PC-9 (cell line): ENCODE measurements around the gene PRPF8. TPM values are rescaled to one million over a fixed set of nuclear protein-coding genes. Genes with fewer than 3 reads are reported as not detected.

Source experiments
- BruUV-seq: library from RNA; stranded (reverse); fragments of 400-500 nt; replicated peaks from 2 replicates; lab custom pipeline; 2021; lab: Mats Ljungman, UMichigan
- CTCF ChIA-PET: fragments of 300-600 bp; sonication (Branson Sonifier 250); formaldehyde crosslinking; loops from one replicate; lab custom pipeline; 2022; ENCODE audit warnings: antibody characterized with exemption; lab: Charles Lee
- POLR2A ChIA-PET: fragments of 300-600 bp; sonication (Branson Sonifier 250); formaldehyde crosslinking; loops from one replicate; lab custom pipeline; 2022; ENCODE audit warnings: antibody characterized with exemption; ENCODE audit not compliant: unreplicated experiment; lab: Charles Lee
- DNase-seq, 2 experiments: peaks; one replicate each; pipeline versions ENCODE4 v3.0.0 to v3.0.0-alpha.2; 2015 to 2022; ENCODE audit warnings: mixed read lengths in 1 of 2
- H2AFZ ChIP-seq: fragments of 200-600 bp; sonication (generic); 2 replicates; pipeline ENCODE4 v1.8.1; 2017; ENCODE audit warnings: antibody characterized with exemption
- H3F3A ChIP-seq: fragments of 200-600 bp; sonication (generic); 2 replicates; pipeline ENCODE4 v1.8.1; 2017; ENCODE audit warnings: antibody characterized with exemption, mild to moderate bottlenecking, low read depth; ENCODE audit not compliant: insufficient read depth
- H3K27ac ChIP-seq: fragments of 200-600 bp; sonication (generic); 2 replicates; pipeline ENCODE4 v1.6.1; 2016; ENCODE audit warnings: mixed run types
- H3K27me3 ChIP-seq: fragments of 200-600 bp; sonication (generic); 2 replicates; pipeline ENCODE4 v1.6.1; 2016; ENCODE audit warnings: low read depth, mixed run types; ENCODE audit not compliant: insufficient read depth
- H3K36me3 ChIP-seq: fragments of 200-600 bp; sonication (generic); 2 replicates; pipeline ENCODE4 v1.6.1; 2016; ENCODE audit warnings: low read depth, mixed run types
- H3K4me1 ChIP-seq: fragments of 200-600 bp; sonication (generic); replicated peaks from 2 replicates; pipeline ENCODE4 v1.6.1; 2016; ENCODE audit warnings: mixed run types; ENCODE audit not compliant: insufficient read depth
- H3K4me2 ChIP-seq: fragments of 200-600 bp; sonication (generic); 2 replicates; pipeline ENCODE4 v1.6.1; 2017; ENCODE audit warnings: mixed run types
- H3K4me3 ChIP-seq: fragments of 200-600 bp; sonication (generic); 2 replicates; pipeline ENCODE4 v1.6.1; 2016; ENCODE audit warnings: mixed run types
- H3K79me2 ChIP-seq: fragments of 200-600 bp; sonication (generic); 2 replicates; pipeline ENCODE4 v1.6.1; 2017; ENCODE audit warnings: low read depth, mixed run types
- H3K9me2 ChIP-seq: fragments of 200-600 bp; sonication (generic); 2 replicates; pipeline ENCODE4 v1.8.1; 2017; ENCODE audit warnings: mild to moderate bottlenecking; ENCODE audit not compliant: insufficient read depth
- H3K9me3 ChIP-seq: fragments of 200-600 bp; sonication (generic); 2 replicates; pipeline ENCODE4 v1.8.1; 2016; ENCODE audit warnings: low read depth; ENCODE audit not compliant: insufficient read depth
- H4K20me1 ChIP-seq: fragments of 200-600 bp; sonication (generic); 2 replicates; pipeline ENCODE4 v1.8.1; 2017; ENCODE audit not compliant: insufficient read depth
- CTCF ChIP-seq: fragments of 200-600 bp; sonication (generic); conservative IDR thresholded peaks from 2 replicates; pipeline ENCODE4 v1.6.1; 2017; ENCODE audit warnings: mixed run types, antibody characterized with exemption, mild to moderate bottlenecking, moderate library complexity
- EZH2 ChIP-seq: fragments of 200-600 bp; sonication (generic); IDR thresholded peaks from 2 replicates; pipeline ENCODE4 v1.8.0; 2017; ENCODE audit warnings: antibody characterized with exemption, low read depth
- intact Hi-C: fragments of 100-400 bp; cut with micrococcal nuclease; formaldehyde crosslinking; loops from one replicate; pipeline ENCODE4 v1.10.0; 2022; ENCODE audit not compliant: unreplicated experiment
- total RNA-seq: library from RNA; stranded (reverse); gene quantifications from 2 replicates; pipeline ENCODE4 v1.2.3, GENCODE V29; 2021

PRPF8 gene
- total RNA-seq, 1 experiment from 2014 or later: 496 TPM

GRCh38 chr17:1713878-1714426 is 29.3 kb upstream of the PRPF8 start:
- intact Hi-C loops: loop anchor here (1.0 to 10.0 kb wide), 4 partner anchors 73 to 455 kb away; no protein-coding TSS in a partner anchor
- H3K4me1 ChIP-seq: peaks cover 33% of the 10 kb centered on the region
- H3F3A ChIP-seq: peaks cover 48% of the 10 kb centered on the region
- H2AFZ ChIP-seq: no peak overlapping the region
- peak overlapping the region; percentile 81 for H3K27ac ChIP-seq
- H4K20me1 ChIP-seq: peaks cover 4% of the 10 kb centered on the region; the same call in 1 of the 2 replicates
- peaks cover 20% of the 10 kb centered on the region for H3K79me2 ChIP-seq
- DNase-seq: peak in 1 of 2 experiments; percentile 57
- H3K27me3 ChIP-seq: no peaks in the 10 kb centered on the region
- H3K9me3 ChIP-seq: no peaks in the 10 kb centered on the region
- H3K36me3 ChIP-seq: 0 out of 2 replicates have a peak, but pooled peaks cover 14% of the 10 kb centered on the region
- peak overlapping the region; percentile 81 for H3K4me3 ChIP-seq
- TF ChIP-seq CTCF (peak; percentile 63; the same call in 1 of the 2 replicates), EZH2 (no peak)
- peak overlapping the region; percentile 72 for H3K4me2 ChIP-seq
- BruUV-seq: no TSS peak
- ChIA-PET CTCF (interaction anchor here (0.5 to 1.9 kb wide), 5 partner anchors 30 to 151 kb away, joined by 3 to 8 read pairs (median 4); partner anchors contain the start of gene PRPF8), POLR2A (interaction anchor here (0.9 kb wide), 2 partner anchors 39 to 115 kb away, joined by 3 to 7 read pairs; partner anchors contain the start of gene SMYD4)
- no peaks in the 10 kb centered on the region for H3K9me2 ChIP-seq

- ChIA-PET POLR2A (interaction anchor here (0.6 to 0.7 kb wide), 2 partner anchors 58 to 227 kb away, joined by 5 to 7 read pairs; no protein-coding TSS in a partner anchor), CTCF (interaction anchor here (0.5 to 1.9 kb wide), 5 partner anchors 29 to 152 kb away, joined by 3 to 8 read pairs (median 4); partner anchors contain the start of gene PRPF8)
- Histone ChIP-seq H2AFZ (no peak overlapping the region), H3K79me2 (peaks cover 20% of the 10 kb centered on the region), H3K4me2 (peak overlapping the region; percentile 72), H4K20me1 (peaks cover 4% of the 10 kb centered on the region; the same call in 1 of the 2 replicates), H3F3A (peaks cover 43% of the 10 kb centered on the region), H3K27ac (no peak overlapping the region), H3K9me3 (no peaks in the 10 kb centered on the region), H3K9me2 (no peaks in the 10 kb centered on the region), H3K4me1 (peaks cover 30% of the 10 kb centered on the region), H3K36me3 (0 out of 2 replicates have a peak, but pooled peaks cover 14% of the 10 kb centered on the region), H3K27me3 (no peaks in the 10 kb centered on the region), H3K4me3 (peak overlapping the region; percentile 81; the same call in 1 of the 2 replicates)
- no TSS peak for BruUV-seq
- intact Hi-C loops: loop anchor here (10.0 kb wide), 1 partner anchor 301 kb away; no protein-coding TSS in a partner anchor
- TF ChIP-seq CTCF (no peak), EZH2 (no peak)
- no peak for DNase-seq
Measured at GRCh38 chr17:1713160-1713877, 28.7 kb upstream of the PRPF8 start.

DNA sequence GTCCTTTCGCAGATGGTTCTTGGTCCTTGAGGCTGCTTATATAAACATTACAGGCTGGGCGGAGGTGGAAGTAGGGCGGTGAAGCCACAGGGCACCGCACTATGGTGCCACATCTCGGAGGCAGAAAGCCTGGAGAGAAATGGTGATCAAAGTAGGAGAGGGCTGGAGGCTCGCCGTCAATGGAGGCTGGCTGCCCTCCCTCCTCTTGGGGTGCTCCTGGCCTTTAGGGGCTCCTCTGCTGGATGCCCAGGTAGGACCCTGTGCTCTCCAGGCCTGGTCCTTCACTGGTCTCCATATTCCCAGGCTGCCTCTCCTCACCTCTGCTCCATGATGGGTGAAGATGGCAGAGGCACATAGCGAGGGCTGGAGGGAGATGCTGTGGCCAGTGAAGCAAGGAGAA is 27.6 kb upstream of the PRPF8 start:
- no peak for TF ChIP-seq CTCF
- TF ChIP-seq EZH2: no peak
- no peaks in the 10 kb centered on the region for H3K9me2 ChIP-seq
- peaks cover 35% of the 10 kb centered on the region for H3F3A ChIP-seq
- peaks cover 22% of the 10 kb centered on the region for H3K4me1 ChIP-seq
- ChIA-PET POLR2A (no interaction called here), CTCF (no interaction called here)
- no peak overlapping the region for H3K27ac ChIP-seq
- DNase-seq: no peak
- H3K9me3 ChIP-seq: no peaks in the 10 kb centered on the region
- H3K4me3 ChIP-seq: no peak overlapping the region
- peaks cover 4% of the 10 kb centered on the region; the same call in 1 of the 2 replicates for H4K20me1 ChIP-seq
- peaks cover 20% of the 10 kb centered on the region for H3K79me2 ChIP-seq
- intact Hi-C loops: loop anchor here (10.0 kb wide), 1 partner anchor 303 kb away; no protein-coding TSS in a partner anchor
- 0 out of 2 replicates have a peak, but pooled peaks cover 14% of the 10 kb centered on the region for H3K36me3 ChIP-seq
- BruUV-seq: no TSS peak
- no peak overlapping the region for H2AFZ ChIP-seq
- no peak overlapping the region for H3K4me2 ChIP-seq
- no peaks in the 10 kb centered on the region for H3K27me3 ChIP-seq
